HG03354 (cell line): ENCODE results near the gene AIP.

Experiments used
- ATAC-seq: cut with Tn5 transposase; IDR thresholded peaks from one replicate; pipeline ENCODE4 v1.9.1; 2021; ENCODE audit warnings: mild to moderate bottlenecking; ENCODE audit not compliant: unreplicated experiment, poor library complexity, severe bottlenecking

AIP gene

DNA sequence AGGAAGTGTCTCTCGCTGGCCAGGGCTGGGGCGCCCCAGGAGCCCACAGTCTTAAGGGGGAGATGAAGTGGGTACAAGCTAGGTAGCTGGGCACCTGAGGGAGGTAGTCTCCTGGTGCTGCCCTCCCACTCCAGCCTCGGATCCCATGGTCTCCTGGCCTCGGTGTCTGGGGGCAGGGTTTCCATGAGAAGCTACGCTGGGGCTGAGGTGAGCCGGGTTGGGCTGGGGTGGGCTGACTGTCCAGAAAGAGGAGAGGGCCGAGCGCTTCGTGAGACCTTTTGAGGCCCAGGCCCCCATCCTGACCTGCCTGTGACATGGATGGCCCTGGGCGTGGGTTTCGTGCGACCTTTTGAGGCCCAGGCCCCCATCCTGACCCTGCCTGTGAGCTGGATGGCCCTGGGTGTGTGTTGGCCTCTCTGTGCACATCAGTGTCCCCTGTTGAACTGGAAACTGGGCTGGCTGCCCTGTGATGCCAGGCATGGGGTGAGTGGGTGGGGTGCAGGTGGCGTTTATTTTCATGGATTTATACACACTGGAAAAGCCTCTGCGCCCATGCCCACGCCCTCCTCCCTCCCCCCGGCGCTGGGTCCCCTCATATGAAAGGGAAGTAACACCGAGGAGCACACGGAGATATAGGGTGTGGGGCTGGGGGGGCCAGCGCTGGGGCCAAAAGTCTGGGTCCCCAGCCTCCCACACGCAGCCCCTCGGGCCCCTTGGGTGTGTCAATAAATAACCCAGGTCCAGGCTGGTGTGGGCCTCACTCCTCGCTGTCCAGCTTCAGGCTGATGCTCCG is 8.6 kb downstream of the AIP start:
- ATAC-seq, result no peak

DNA sequence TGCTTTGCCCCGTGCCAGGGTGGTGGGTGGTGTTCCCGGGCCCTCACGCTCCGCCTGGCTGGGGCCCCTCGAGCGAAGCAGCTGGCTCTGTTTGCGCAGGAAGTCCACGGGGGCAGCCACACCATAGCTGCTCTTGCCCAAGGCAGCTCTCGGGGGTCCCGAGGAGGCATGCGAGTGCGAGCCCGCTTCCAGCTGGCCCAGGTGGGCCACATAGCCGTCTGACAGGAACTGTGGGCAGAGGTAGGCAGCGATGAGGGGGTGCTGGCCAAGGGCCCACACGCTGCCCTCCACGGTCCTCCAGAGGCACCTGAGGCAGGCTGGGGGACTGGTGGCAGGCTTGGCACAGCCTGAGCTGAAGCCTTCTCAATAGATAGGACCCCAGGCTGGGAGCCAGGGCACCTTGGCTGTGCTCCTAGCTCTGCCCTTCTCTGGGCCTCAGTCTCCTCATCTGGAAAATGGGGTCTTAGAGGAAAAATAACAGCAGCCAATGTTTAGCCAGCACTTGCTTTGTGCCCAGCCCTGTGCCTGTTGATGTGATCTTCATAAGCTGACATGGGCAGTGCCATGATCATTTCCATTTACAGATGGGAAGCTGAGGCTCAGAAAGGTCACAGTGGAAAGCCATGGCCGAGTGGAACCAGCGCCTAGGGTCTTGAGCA is 9.4 kb downstream of the AIP start:
- no peak for ATAC-seq

DNA sequence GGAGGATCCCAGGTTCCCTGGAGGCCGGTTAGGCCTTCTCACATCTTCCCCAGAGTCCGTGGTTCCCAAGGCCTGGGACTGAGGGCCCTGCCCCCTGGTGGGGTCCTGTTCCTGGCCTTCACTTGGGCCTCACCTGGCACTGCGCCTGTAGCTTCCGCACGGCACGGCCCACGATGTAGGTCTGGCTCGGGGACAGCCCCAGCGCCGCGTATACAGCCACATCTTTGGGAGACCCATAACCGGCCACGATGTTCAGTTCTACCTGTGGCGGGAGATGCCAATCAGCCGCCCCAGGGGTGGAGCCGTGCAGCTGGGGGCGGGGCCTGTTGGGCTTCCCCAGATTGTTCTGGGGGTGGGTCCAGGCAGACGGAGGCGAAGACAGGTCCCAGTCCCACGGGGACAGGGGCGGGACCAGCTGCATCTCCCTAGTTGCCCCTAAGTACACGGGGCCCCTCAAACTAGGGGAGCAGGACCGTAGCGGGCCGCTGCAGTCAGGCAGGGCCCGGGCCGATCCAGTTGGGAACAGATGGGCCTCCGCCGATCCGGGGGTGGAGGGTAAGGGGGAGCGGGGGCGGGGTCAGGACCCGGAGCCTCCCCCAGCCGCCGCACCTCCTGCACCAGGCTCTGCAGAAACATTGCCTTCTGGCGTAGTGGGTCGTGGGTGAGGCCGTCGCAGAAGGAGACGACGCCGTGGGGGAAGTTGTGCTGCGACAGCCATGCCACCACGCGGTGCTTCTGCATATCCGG is 10.1 kb downstream of the AIP start:
- ATAC-seq, result no peak

DNA sequence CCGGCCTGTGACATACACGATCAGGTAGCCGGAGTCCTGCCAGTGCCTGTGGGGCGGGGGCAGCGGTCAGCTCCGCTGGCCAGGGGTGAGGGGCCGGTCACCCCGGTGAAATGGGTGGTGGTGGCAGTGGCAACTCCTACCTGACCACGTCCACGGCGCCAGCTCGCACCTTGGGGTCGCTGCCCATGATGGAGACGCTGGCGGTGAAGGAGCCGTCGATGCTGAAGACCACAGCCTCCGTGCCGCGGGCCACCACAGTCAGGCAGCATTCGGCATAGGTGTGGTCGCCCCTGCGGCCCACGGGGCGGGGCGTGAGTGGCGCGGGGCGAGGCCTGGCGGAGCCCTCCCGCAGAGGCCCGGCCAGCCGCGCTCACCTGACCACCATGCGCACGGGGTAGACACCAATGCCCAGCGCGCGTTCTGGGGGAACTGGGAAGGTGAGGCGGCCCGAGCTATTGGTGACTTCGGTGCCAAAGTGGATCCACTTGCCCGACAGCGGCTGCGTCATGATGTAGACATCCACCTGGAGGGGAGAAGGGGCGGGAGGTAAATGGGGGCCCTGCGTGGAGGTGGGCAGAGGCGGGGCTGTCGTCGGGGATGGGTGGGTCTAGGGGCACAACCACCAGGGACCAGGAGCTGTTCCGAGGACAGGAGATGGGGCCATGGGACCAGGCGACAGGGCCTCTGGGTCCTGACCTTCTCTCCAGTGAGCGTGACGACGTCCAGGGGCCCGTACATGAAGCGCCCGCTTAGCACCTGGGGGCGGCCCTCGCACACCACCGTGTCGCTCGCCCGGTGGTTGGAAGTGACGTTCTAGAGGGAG is 10.9 kb downstream of the AIP start:
- ATAC-seq, result no peak

DNA sequence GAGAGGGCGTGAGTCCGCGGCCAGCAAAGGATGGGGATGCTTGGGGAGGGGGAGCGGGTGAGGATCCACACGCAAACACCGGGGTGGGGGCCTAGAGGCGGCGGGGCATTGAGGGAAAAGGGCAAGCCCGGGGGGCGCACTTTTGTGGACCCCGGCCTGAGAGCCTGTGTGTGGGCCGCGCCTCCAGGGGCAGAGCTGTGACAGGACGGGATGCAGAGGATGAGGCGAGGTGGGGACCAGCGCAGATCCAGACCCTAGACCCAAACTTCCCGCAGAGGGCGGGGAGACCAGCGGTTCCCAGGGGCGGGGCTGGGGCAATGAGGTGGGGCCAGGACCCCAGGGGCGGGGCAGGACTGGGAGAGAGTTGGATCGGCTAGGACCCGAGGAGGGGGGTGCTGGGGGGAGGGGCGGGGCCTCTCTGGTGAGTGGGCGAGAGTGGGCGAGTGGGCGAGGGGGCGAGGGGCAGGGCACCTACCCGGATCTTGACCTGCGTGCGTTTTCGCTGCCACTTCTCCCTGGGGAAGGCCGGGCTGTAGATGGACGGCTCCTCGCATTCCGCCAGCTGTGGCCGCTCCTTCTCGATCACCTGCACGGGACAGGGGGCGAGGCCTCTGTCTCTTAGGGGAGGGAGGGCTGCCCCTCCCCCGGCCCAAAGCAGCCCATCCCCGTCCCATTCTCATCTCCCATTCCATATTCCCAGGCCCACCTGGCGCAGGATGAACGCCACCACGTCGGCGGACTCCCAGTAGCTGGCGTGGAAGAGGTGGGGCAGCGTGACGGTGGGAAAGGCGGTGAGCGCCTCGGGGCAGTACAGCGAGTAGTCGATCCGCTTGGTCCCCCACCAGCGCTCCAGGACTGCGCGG is 11.8 kb downstream of the AIP start:
- ATAC-seq, result no peak

DNA sequence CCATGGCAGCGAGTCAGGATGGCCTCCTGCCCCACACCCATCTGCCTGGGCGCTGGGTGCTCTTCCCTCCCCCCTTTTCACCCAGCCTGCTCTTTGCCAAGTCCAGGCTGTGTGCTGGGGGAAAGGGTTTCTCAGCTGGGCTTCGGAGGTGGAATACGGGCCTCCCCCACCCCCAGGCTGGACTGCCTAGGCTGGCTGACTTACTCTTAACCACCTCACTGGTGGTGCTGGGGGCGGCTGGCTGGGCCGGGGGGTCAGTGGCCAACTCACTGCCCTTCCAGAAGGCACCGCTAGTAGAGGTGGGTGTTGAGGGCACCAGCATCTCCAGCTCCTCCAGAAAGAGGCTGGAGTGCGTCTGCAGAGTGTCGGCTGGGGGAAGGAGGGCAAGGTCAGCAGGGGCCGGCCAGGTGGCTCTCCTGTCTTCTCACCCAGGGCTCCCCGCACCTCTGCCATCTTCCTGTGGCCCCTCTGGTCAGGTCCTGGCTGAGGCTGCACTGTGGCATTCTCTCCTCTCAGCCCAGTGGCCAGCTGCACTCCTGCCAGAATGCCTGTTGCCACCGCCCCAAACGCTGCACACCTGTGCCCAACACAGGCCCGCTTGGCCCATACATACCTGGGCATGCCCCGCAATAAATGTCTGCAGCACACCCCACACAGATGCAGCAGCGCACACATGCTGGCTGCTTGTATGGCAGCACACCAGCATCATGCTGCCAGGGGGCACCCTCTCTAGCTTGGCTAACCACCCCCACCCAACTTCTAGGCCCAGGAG is 12.6 kb downstream of the AIP start:
- ATAC-seq, result no peak

DNA sequence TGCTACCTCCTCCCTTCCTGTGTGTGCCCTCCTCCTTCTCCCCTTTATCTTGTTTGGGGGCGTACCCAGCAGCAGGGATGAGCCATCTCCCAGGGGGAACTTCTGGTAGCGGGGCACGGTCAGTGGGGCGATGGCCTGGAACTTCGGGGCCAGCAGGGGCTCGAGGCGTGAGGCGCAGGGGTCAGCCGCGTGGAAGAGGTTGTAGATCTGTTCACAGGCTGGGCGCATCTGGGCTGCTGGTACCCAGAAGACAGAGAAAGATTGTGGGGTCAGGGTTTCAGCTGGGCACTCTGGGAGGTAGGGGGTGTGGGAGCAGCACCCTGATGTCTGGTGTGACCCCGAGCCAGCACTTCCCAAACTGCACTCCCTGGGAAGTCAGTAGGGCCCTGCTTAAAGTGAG is 13.3 kb downstream of the AIP start:
- ATAC-seq, result no peak

DNA sequence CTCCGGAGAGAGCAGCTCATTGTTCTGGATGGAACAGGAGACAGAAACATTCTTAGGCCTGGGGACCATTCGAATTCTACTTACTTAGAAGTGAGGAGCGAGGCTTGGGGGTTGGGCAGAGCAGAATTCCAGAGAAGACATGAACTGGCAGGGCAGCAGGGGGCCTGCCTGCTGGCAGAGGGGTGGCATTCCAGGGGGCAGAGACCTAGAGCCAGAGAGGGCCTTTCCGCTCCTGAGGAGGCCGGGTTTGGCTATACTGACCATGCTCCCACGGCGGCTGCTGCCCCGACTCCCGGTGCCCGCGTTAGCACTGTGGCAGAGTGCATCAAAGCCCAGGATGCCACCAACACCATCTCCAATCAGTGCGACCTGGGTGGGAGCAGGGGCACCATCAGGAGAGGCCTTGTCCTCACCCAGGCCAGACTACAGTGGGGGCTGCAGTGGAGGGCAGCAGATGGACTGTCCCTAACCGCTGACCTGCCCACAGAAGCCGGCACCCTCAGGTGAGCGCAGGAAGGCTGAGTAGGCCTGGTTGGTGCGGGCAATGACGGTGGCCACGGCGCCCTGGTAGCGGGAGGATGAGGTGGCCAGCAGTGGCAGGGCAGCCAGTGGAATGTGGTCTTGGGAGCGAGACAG is 14.9 kb downstream of the AIP start:
- no peak for ATAC-seq

DNA sequence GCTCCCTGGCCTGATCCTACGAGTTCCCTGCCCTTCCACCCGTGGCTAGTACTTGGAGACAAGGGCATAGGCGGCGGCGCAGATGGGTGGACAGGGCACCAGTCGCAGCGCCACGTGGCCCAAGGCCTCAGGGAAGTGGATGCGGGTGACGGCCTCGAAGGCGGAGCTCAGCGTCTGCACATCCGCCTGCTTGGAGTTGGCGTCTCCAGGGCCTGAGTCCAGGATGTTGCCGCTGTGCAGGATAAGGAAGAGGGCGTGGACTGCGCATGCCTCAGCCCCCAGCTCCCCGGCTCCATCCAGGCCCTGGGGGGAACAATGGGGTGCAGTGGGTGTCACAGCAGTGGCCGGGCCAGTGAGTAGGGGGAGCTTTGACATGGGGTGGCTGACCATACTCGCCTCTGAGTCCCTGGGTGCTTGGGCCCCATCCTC is 15.7 kb downstream of the AIP start:
- no peak for ATAC-seq

DNA sequence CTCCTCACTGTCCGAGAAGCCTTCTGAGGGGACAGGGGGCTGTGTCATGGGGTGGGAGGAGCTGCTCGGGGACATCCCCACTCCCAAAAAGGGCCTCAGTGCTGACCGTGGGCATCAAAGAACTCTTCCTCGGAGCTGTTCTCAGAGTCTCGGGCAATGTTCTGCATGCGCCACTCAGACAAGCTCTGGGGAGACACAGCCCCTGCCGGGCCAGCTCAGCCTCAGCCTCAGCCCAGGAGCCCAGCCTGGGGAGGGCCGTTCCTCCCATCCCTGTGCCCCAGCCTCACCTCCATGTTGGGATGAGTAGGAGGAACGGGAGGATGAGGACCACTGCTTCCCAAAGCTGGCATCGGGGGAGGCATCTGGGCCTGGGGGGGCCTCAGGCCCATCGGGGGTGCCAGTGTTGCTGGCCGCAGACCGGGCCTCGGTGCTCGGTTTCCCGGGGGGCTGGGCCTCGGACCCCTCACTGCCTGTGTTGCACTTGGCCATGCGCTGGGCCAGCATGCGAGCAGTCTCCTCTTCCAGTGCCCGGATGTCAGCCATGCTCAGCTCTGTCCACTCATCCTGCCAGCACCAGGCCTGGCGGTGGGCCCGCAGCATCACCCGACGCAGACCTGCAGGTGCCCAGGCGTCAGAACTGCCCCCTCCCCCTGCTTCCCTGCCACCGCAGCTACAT is 17.1 kb downstream of the AIP start:
- ATAC-seq, result no peak

DNA sequence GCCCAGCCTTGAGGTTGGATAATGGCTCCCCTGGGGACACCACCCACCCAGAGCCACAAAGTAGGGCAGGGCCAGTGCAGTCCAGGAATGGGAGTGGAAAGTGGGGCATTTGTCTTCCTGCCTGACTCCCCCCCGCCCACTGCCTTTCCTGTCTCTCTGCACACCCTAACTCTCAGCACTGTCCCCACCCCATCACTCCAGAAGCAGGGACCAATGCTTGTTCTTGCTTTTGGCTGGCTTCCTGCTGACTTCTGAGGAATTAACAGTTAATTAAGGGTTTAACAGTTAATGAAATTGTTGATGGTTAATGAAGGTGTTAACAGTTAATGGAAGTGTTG is 17.6 kb downstream of the AIP start:
- no peak for ATAC-seq

DNA sequence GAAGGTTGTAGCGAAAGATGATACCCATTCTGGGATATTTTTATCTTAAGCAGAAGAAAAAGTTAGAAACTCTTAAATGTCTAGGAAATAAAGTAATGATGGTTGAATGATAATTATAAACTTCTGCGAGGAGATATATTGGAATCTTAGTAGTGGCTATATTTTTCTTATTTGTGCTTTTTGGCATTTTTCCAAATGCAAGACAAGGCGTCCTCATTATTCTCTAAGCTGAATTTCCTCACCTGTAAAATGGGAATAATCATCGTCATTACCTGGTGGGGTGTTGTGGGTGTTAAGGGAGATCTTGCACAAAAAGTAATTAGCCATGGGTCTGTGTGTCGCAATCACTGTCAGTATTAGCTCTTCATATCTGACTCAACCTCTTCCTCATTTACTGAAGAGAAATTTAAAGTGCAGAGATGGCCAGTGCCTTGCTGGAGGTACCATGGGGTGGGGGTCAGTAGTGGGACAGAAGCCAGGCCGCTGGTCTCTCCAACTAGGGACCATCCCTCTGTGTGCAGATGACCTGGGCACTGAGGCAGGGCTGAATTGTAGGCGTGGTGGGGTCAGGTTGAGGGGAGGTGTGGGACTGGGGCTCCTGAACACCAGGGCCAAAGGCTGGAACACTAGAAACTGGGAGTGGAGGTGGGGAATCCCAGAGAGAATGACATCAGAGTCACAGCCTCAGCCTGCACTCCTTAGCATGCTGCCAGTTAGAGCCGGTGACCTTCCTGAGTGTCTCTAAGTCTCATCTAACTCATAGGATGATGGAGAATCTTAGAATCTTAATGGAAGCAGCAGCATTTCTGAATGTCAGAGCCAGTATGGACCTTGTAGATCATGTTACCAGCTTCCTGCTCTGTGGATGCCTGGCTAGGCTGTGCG is 18.2 kb downstream of the AIP start:
- ATAC-seq, result no peak

DNA sequence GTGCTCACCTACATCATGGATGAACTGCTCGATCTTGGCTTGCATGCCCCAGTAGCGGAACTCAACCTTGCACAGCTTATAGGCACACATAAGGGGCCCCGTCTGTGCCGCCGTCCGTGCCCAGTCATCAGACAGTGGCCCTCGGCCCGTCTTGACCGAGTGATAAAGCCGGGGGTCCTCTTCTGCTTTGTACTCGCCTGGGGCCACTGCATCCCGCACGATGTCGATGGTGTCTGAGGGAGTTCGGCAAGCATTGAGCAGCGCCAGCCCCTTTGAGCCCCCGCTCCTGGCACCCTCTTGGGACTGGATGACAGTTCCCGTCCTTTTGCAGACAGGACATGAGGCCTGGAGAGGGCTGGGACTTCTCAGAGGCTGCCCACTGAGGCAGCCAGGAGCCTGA is 19.0 kb downstream of the AIP start:
- no peak for ATAC-seq

DNA sequence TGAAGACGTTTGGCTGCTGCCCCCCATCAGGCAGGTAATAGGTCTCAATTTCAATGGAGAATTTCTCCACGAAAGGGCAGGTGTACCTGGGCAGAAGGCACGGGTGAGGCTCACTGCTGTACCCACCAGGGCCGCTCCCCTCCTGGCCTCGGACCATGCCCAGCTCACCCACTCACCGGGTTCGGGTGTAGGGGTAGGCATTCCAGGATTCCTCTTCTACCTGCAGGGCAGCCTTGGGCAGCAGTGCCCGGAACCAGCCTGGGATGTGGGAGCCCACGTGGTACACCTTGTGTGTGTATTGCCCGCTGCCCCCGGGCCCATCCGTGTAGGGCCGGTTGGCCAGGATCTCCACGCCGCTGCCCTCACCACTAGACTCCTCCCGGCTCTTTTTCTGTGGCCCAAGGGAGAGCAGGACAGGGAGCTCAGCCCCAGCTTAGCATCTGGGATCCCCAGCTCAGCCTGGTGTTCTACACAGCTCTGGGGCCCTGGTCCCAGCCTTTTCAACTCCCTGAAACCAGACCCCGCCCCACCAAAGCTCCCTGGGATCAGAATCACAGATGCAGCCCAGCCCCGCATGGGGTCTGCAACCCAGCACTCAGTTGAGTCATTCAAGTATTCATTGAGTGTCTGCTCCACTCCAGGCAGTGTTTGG is 19.6 kb downstream of the AIP start:
- ATAC-seq, result no peak

DNA sequence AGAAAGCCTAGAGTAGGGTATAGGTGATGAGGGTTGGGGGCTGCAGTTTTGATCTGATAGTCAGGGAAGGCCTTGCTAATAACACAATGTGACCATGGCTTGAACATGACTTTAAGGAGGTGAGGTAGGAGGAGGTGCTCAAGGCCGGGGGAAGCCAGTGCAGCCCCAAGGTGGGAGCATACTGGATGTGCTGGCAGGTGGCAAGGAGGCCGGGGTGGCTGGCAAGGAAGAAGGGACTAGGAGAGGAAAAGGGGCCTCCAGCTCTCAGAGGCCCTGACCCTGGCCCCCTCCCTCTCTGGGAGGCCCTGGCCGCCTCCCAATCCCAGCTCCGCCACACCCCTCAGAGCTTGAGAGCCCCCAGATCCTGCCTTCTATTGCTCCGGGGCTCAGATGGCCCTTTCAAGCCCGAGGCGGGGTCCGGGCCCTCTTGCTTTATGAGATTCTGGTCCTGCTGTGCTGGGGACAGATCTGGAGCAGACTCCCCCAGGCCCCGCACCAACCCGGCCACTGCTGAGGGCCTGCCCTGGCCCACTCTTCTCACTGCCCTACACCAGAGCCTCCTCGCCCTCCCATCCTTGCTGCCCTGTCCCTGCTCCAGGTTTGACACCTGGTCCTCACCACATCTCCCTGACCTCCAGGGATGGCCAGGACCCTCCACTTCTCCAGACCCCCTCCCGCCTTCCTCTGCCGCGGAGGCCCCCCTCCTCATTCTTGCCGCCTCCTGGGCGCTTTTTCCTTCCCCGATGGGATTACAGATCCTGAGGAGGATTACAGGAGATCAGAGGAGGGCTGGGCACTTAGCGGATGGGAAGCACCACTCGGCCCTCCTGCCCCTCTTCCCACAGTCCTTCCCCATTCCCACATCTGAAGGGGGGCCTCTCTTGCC is 20.5 kb downstream of the AIP start:
- ATAC-seq, result no peak
